Spleen (tissue), 11 donors: ENCODE results near the gene MXD3. TPM values are rescaled to one million over a fixed set of nuclear protein-coding genes. Genes with fewer than 3 reads are reported as not detected.

Source experiments
- DNase-seq: peaks from one replicate; pipeline ENCODE4 v3.0.0-alpha.2; 2020
- H3K27ac ChIP-seq, 8 donors: fragments of 200-600 bp; sonication (generic) in 7 of 8; 1 replicate in 4 of 8; 2 replicates in 4 of 8; pipeline versions ENCODE4 v1.5.0 to v1.8.0; 2016 to 2021; ENCODE audit warnings: inconsistent platforms in 4 of 8, mild to moderate bottlenecking in 4 of 8, moderate library complexity in 1 of 8
- H3K27me3 ChIP-seq, 7 donors: fragments of 200-600 bp; sonication (generic) in 6 of 7; replicated peaks in 1 of 7; 1 replicate in 4 of 7; 2 replicates in 3 of 7; pipeline versions ENCODE4 v1.5.0 to v1.8.0; 2016 to 2021; ENCODE audit warnings: inconsistent platforms in 3 of 7, mild to moderate bottlenecking in 1 of 7
- H3K36me3 ChIP-seq, 6 donors: fragments of 200-600 bp; sonication (generic) in 5 of 6; 1 replicate in 4 of 6; 2 replicates in 2 of 6; pipeline versions ENCODE4 v1.5.0 to v1.8.0; 2016 to 2021; ENCODE audit warnings: inconsistent platforms in 2 of 6
- H3K4me1 ChIP-seq, 6 donors: fragments of 200-600 bp; sonication (generic) in 5 of 6; 1 replicate in 3 of 6; 2 replicates in 3 of 6; pipeline versions ENCODE4 v1.5.0 to v1.8.0; 2016 to 2021; ENCODE audit warnings: inconsistent platforms in 3 of 6
- H3K4me3 ChIP-seq, 8 donors: fragments of 200-600 bp; sonication (generic) in 7 of 8; 1 replicate in 4 of 8; 2 replicates in 4 of 8; pipeline versions ENCODE4 v1.5.0 to v1.8.0; 2016 to 2021; ENCODE audit warnings: inconsistent platforms in 4 of 8, mild to moderate bottlenecking in 4 of 8, moderate library complexity in 2 of 8
- H3K9me3 ChIP-seq, 8 donors: fragments of 200-600 bp; sonication (generic) in 7 of 8; 1 replicate in 4 of 8; 2 replicates in 4 of 8; pipeline versions ENCODE4 v1.5.0 to v1.8.0; 2016 to 2021; ENCODE audit warnings: inconsistent platforms in 4 of 8
- CTCF ChIP-seq, 11 experiments: fragments of 200-600 bp in 7 of 11; fragments of 450-650 bp in 4 of 11; sonication (generic) in 4 of 11; IDR thresholded peaks in 8 of 11; conservative IDR thresholded peaks in 3 of 11; 1 replicate in 7 of 11; 2 replicates in 4 of 11; pipeline versions ENCODE4 v1.4.0 to v1.8.0; 2016 to 2021; ENCODE audit warnings: antibody characterized with exemption in 11 of 11, inconsistent platforms in 4 of 11, mild to moderate bottlenecking in 1 of 11
- POLR2A ChIP-seq, 3 donors: fragments of 450-650 bp; IDR thresholded peaks; one replicate each; pipeline ENCODE4 v1.5.1; 2017; ENCODE audit warnings: antibody characterized with exemption in 3 of 3, mild to moderate bottlenecking in 1 of 3
- POLR2AphosphoS5 ChIP-seq, 3 donors: sonication (generic); formaldehyde crosslinking; IDR thresholded peaks; one replicate each; pipeline ENCODE4 v1.5.1; 2017; ENCODE audit warnings: antibody characterized with exemption in 3 of 3
- WGBS, 5 donors: extraction: QIAGEN DNeasy Blood & Tissue Kit in 3 of 5; methylation state at CpG; one replicate each; pipeline versions ENCODE4 v1.1.5 to v1.1.7; 2013 to 2018; 5-methylcytosine and 5-hydroxymethylcytosine counted together
- intact Hi-C: fragments of 100-400 bp; cut with DNase I; formaldehyde crosslinking; loops from one replicate; pipeline ENCODE4 v1.15.0; 2023; ENCODE audit warnings: low total_unique reads
- polyA plus RNA-seq, 3 donors: library from polyadenylated mRNA; stranded (reverse); fragments of 200-250 nt; gene quantifications; one replicate each; pipeline ENCODE4 v1.2.1, GENCODE V29; 2013
- total RNA-seq, 7 donors: library from RNA; depleted of rRNA in 3 of 7; stranded (reverse); fragments of >200 nt in 3 of 7; fragmentation: NEBNext Ultra II Directional in 4 of 7; extraction: Animal tissue kit (Norgen Biotek cat#: 25700) in 4 of 7; gene quantifications; one replicate each; pipeline versions ENCODE4 v1.1.0 to v1.2.1, GENCODE V29; 2016 to 2021
- donor health status: healthy with polysubstance abuse.
- donor health status: DM: no; HTN: no; CAD: no; lungs with moderate emphysema.
- donor health status: DM: no; HTN: no; CAD: no.
- donor health status: Bipolar disorder and iron deficiency.
- donor health status: healthy.
- donor health status: DM: no; HTN: no; CAD: no.
- donor health status: DM: yes; HTN: yes; CAD: no.

The MXD3 gene
- total and polyA plus RNA-seq, 10 donors: 19.3 to 80.7 (median 26.4) TPM

GRCh38 chr5:177316005-177316404, 4.3 kb upstream of the MXD3 start:
- Histone ChIP-seq H3K27me3 (no peaks in the 10 kb centered on the region), H3K4me1 (peaks cover 13 to 83% (median 52%) of the 10 kb centered on the region in 6 donors), H3K27ac (no peak overlapping the region), H3K4me3 (no peak overlapping the region), H3K36me3 (peaks cover 0 to 18% (median 0%) of the 10 kb centered on the region in 6 donors), H3K9me3 (no peaks in the 10 kb centered on the region)
- TF ChIP-seq POLR2AphosphoS5 (IDR thresholded peaks at IDR 0.05) (no peak), CTCF (IDR thresholded peaks at IDR 0.05 in 8 of 11, conservative IDR thresholded peaks at IDR 0.05 in 3 of 11) (no peak), POLR2A (IDR thresholded peaks at IDR 0.05) (no peak)
- DNase-seq: no peak
- WGBS, 5 donors: 71 to 93% (median 90%) methylated on average over 3 of the region's 3 CpGs
- intact Hi-C loops: loop anchor here (10.0 kb wide), 2 partner anchors 49 to 139 kb away; no protein-coding TSS in a partner anchor

- no peaks in the 10 kb centered on the region for H3K27me3 ChIP-seq
- H3K27ac ChIP-seq: no peak overlapping the region
- H3K4me3 ChIP-seq: no peak overlapping the region
- DNase-seq: peak; percentile 43
- no peak for TF ChIP-seq POLR2A (IDR thresholded peaks at IDR 0.05)
- peak in 1 of 3 donors; percentile 0 for TF ChIP-seq POLR2AphosphoS5 (IDR thresholded peaks at IDR 0.05)
- intact Hi-C loops: loop anchor here (10.0 kb wide), 2 partner anchors 49 to 139 kb away; no protein-coding TSS in a partner anchor
- peaks cover 0 to 17% (median 0%) of the 10 kb centered on the region in 6 donors for H3K36me3 ChIP-seq
- no peaks in the 10 kb centered on the region for H3K9me3 ChIP-seq
- H3K4me1 ChIP-seq: peaks cover 19 to 83% (median 53%) of the 10 kb centered on the region in 6 donors
- 77 to 89% (median 83%) methylated on average over 5 to 7 of the region's 7 CpGs for WGBS, 5 donors
Measured at GRCh38 chr5:177315411-177315810, 3.7 kb upstream of the MXD3 start.

- TF ChIP-seq CTCF (IDR thresholded peaks at IDR 0.05 in 8 of 11, conservative IDR thresholded peaks at IDR 0.05 in 3 of 11) (no peak), POLR2AphosphoS5 (IDR thresholded peaks at IDR 0.05) (peak in 2 of 3 donors; percentile 5 to 19), POLR2A (IDR thresholded peaks at IDR 0.05) (no peak)
- DNase-seq: peak; percentile 74
- peaks cover 0 to 13% (median 0%) of the 10 kb centered on the region in 6 donors for H3K36me3 ChIP-seq
- H3K27ac ChIP-seq: no peak overlapping the region
- WGBS, 5 donors: 76 to 85% (median 85%) methylated on average over 12 to 18 of the region's 18 CpGs
- intact Hi-C loops: loop anchor here (10.0 kb wide), 2 partner anchors 50 to 140 kb away; no protein-coding TSS in a partner anchor
- no peak overlapping the region for H3K4me3 ChIP-seq
- no peaks in the 10 kb centered on the region for H3K9me3 ChIP-seq
- peaks cover 27 to 83% (median 53%) of the 10 kb centered on the region in 6 donors for H3K4me1 ChIP-seq
- no peaks in the 10 kb centered on the region for H3K27me3 ChIP-seq
Measured at GRCh38 chr5:177314376-177315342, 3.0 kb upstream of the MXD3 start.

GRCh38 chr5:177313561-177314259, 2.0 kb upstream of the MXD3 start:
- intact Hi-C loops: loop anchor here (10.0 kb wide), 2 partner anchors 51 to 141 kb away; no protein-coding TSS in a partner anchor
- peaks cover 34 to 85% (median 63%) of the 10 kb centered on the region in 6 donors for H3K4me1 ChIP-seq
- H3K27me3 ChIP-seq: no peaks in the 10 kb centered on the region
- no peaks in the 10 kb centered on the region for H3K9me3 ChIP-seq
- TF ChIP-seq CTCF (IDR thresholded peaks at IDR 0.05 in 8 of 11, conservative IDR thresholded peaks at IDR 0.05 in 3 of 11) (no peak), POLR2A (IDR thresholded peaks at IDR 0.05) (no peak), POLR2AphosphoS5 (IDR thresholded peaks at IDR 0.05) (no peak)
- DNase-seq: peak; percentile 57
- H3K4me3 ChIP-seq: no peak overlapping the region
- WGBS, 5 donors: 90 to 96% (median 94%) methylated on average over 15 of the region's 15 CpGs
- no peak overlapping the region for H3K27ac ChIP-seq
- peaks cover 0 to 21% (median 0%) of the 10 kb centered on the region in 6 donors for H3K36me3 ChIP-seq
